Mesenchymal stem cell (in vitro differentiated cells and primary cell): ENCODE measurements around the gene MEPCE.
"Not testable (repeated sequence)": the region's sequence is repeated elsewhere in the genome, so short reads cannot be mapped to it uniquely, and the experiment has no call there.

Experiments used
- DNase-seq: peaks from one replicate; pipeline ENCODE4 v3.0.0-alpha.2; 2013
- H2AFZ ChIP-seq: one replicate; pipeline ENCODE4 v1.6.1; 2013; ENCODE audit warnings: low read depth, mild to moderate bottlenecking, control low read depth, inconsistent platforms, low read length, moderate library complexity
- H2AK5ac ChIP-seq: 2 replicates; pipeline ENCODE4 v1.6.1; 2013; ENCODE audit warnings: low read length, moderate library complexity, mild to moderate bottlenecking, inconsistent platforms; ENCODE audit not compliant: severe bottlenecking
- H2BK120ac ChIP-seq: one replicate; pipeline ENCODE4 v1.6.1; 2013; ENCODE audit warnings: low read depth, mild to moderate bottlenecking, inconsistent platforms, low read length, moderate library complexity
- H2BK12ac ChIP-seq, 2 experiments: one replicate each; pipeline ENCODE4 v1.6.1; 2013; ENCODE audit warnings: inconsistent platforms in 2 of 2, low read length in 2 of 2, mild to moderate bottlenecking in 2 of 2, moderate library complexity in 2 of 2, control low read depth in 1 of 2
- H2BK15ac ChIP-seq: one replicate; pipeline ENCODE4 v1.6.1; 2013; ENCODE audit warnings: mild to moderate bottlenecking, low read depth, inconsistent platforms; ENCODE audit not compliant: poor library complexity, severe bottlenecking
- H2BK5ac ChIP-seq: 2 replicates; pipeline ENCODE4 v1.6.1; 2013; ENCODE audit warnings: low read depth, mild to moderate bottlenecking, low read length, control low read depth, inconsistent platforms; ENCODE audit not compliant: poor library complexity, severe bottlenecking
- H3K14ac ChIP-seq, 2 experiments: one replicate each; pipeline ENCODE4 v1.6.1; 2013; ENCODE audit warnings: inconsistent platforms in 2 of 2, low read length in 2 of 2, control low read depth in 1 of 2, mild to moderate bottlenecking in 1 of 2, moderate library complexity in 1 of 2
- H3K18ac ChIP-seq, 2 experiments: one replicate each; pipeline ENCODE4 v1.6.1; 2013; ENCODE audit warnings: inconsistent platforms in 2 of 2, low read length in 2 of 2, control low read depth in 1 of 2, low read depth in 1 of 2, mild to moderate bottlenecking in 1 of 2
- H3K23ac ChIP-seq, 2 experiments: one replicate each; pipeline ENCODE4 v1.6.1; 2013; ENCODE audit warnings: inconsistent platforms in 2 of 2, low read length in 2 of 2, mild to moderate bottlenecking in 2 of 2, moderate library complexity in 2 of 2, control low read depth in 1 of 2
- H3K27ac ChIP-seq: 2 replicates; pipeline ENCODE4 v1.5.1; 2013; ENCODE audit warnings: mild to moderate bottlenecking, moderate library complexity, low read length, control low read depth, inconsistent platforms; ENCODE audit not compliant: poor library complexity, severe bottlenecking
- H3K27me3 ChIP-seq, 2 experiments: 2 replicates each; pipeline versions ENCODE4 v1.6.1 to v1.7.0; 2013; ENCODE audit warnings: low read length in 2 of 2, mild to moderate bottlenecking in 2 of 2, moderate library complexity in 2 of 2, control low read depth in 1 of 2, inconsistent platforms in 1 of 2; ENCODE audit not compliant: control insufficient read depth in 1 of 2, insufficient read depth in 1 of 2
- H3K36me3 ChIP-seq, 2 experiments: 2 replicates each; pipeline versions ENCODE4 v1.6.1 to v1.7.0; 2013; ENCODE audit warnings: low read length in 2 of 2, control low read depth in 1 of 2, inconsistent platforms in 1 of 2, low read depth in 1 of 2, mild to moderate bottlenecking in 1 of 2; ENCODE audit not compliant: insufficient read depth in 2 of 2, control insufficient read depth in 1 of 2
- H3K4ac ChIP-seq, 2 experiments: one replicate each; pipeline ENCODE4 v1.6.1; 2013; ENCODE audit warnings: inconsistent platforms in 2 of 2, low read length in 2 of 2, mild to moderate bottlenecking in 2 of 2, moderate library complexity in 2 of 2, control low read depth in 1 of 2, low read depth in 1 of 2
- H3K4me1 ChIP-seq: 2 replicates; pipeline ENCODE4 v1.6.1; 2013; ENCODE audit warnings: low read depth, low read length, control low read depth; ENCODE audit not compliant: control insufficient read depth, insufficient read depth
- H3K4me2 ChIP-seq: 2 replicates; pipeline ENCODE4 v1.6.1; 2013; ENCODE audit warnings: low read length, mild to moderate bottlenecking, inconsistent platforms; ENCODE audit not compliant: poor library complexity, severe bottlenecking
- H3K4me3 ChIP-seq, 2 experiments: 2 replicates each; pipeline versions ENCODE4 v1.5.1 to v1.7.0; 2013; ENCODE audit warnings: low read length in 2 of 2, mild to moderate bottlenecking in 2 of 2, control low read depth in 1 of 2, low read depth in 1 of 2; ENCODE audit not compliant: insufficient read depth in 1 of 2
- H3K79me1 ChIP-seq: replicated peaks from 2 replicates; pipeline ENCODE4 v1.6.1; 2013; ENCODE audit warnings: mild to moderate bottlenecking, control low read depth, low read length, inconsistent platforms; ENCODE audit not compliant: poor library complexity, severe bottlenecking
- H3K9ac ChIP-seq: 2 replicates; pipeline ENCODE4 v1.7.0; 2013; ENCODE audit warnings: mild to moderate bottlenecking, low read length, moderate library complexity
- H3K9me3 ChIP-seq: 2 replicates; pipeline ENCODE4 v1.7.0; 2013; ENCODE audit warnings: mild to moderate bottlenecking, low read length; ENCODE audit not compliant: control insufficient read depth
- H4K8ac ChIP-seq: one replicate; pipeline ENCODE4 v1.6.1; 2013; ENCODE audit warnings: inconsistent platforms, mild to moderate bottlenecking, low read length, moderate library complexity
- H4K91ac ChIP-seq: one replicate; pipeline ENCODE4 v1.6.1; 2013; ENCODE audit warnings: mild to moderate bottlenecking, low read length, inconsistent platforms
- WGBS: methylation state at CpG from one replicate; pipeline ENCODE4 v1.1.7; 2013; ENCODE audit warnings: mixed read lengths; 5-methylcytosine and 5-hydroxymethylcytosine counted together

The MEPCE gene

DNA sequence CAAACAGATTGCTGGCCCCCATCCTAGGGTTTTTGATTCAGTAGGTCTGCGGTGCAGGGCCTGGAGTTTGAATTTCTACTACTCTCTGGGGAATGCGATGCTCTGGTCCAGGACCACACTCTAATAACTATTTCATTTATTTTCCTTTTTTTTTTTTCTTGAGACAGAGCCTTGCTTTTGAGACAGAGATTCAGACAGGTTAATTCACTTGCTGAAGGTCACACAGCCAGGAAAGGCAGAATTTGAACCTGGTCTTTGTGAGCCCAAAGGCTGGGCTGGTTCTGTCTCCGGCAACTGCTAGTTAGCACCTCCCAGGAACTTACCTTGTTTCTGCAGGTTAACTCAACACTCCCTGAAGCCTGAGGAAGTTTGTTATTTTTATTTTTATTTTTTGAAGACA, 22.9 kb downstream of the MEPCE start:
- no peak overlapping the region for H4K8ac ChIP-seq
- H2AK5ac ChIP-seq, result no peak overlapping the region
- H3K27ac ChIP-seq, result no peak overlapping the region
- H2BK120ac ChIP-seq, result no peak overlapping the region
- H3K4me1 ChIP-seq, result peaks cover 9% of the 10 kb centered on the region
- H3K4ac ChIP-seq, result no peak overlapping the region
- H3K4me2 ChIP-seq, result no peak overlapping the region
- H3K4me3 ChIP-seq, result no peak overlapping the region
- H3K9ac ChIP-seq, result no peak overlapping the region
- 97% methylated on average over 3 of the region's 3 CpGs for WGBS
- no peak overlapping the region for H2BK5ac ChIP-seq
- H3K9me3 ChIP-seq, result no peaks in the 10 kb centered on the region
- no peaks in the 10 kb centered on the region for H3K27me3 ChIP-seq
- H3K79me1 ChIP-seq, result no peaks in the 10 kb centered on the region
- DNase-seq, result no peak
- H2BK15ac ChIP-seq, result no peak overlapping the region
- H2AFZ ChIP-seq, result no peak overlapping the region
- H2BK12ac ChIP-seq, result no peak overlapping the region
- H3K14ac ChIP-seq, result no peak overlapping the region
- no peak overlapping the region for H3K18ac ChIP-seq
- no peak overlapping the region for H3K23ac ChIP-seq
- H4K91ac ChIP-seq, result no peak overlapping the region
- H3K36me3 ChIP-seq, result peaks cover 7 to 9% of the 10 kb centered on the region in 2 experiments

- H4K8ac ChIP-seq, H2AK5ac ChIP-seq, H3K27ac ChIP-seq, H3K4me3 ChIP-seq, H2BK15ac ChIP-seq, H3K79me1 ChIP-seq, H3K9ac ChIP-seq, H3K4ac ChIP-seq, DNase-seq, H2BK12ac ChIP-seq, H3K23ac ChIP-seq, H4K91ac ChIP-seq, H2BK120ac ChIP-seq, H2AFZ ChIP-seq, H3K9me3 ChIP-seq, H3K4me1 ChIP-seq, H2BK5ac ChIP-seq, H3K27me3 ChIP-seq, H3K18ac ChIP-seq, H3K4me2 ChIP-seq, H3K14ac ChIP-seq: not testable (repeated sequence)
- peaks cover 7 to 16% of the 10 kb centered on the region in 2 experiments for H3K36me3 ChIP-seq
- WGBS, result 98% methylated on average over 8 of the region's 8 CpGs
Measured at GRCh38 chr7:100453854-100454253, 24.2 kb downstream of the MEPCE start.

- Histone ChIP-seq H2BK5ac (no peak overlapping the region), H3K79me1 (no peaks in the 10 kb centered on the region), H3K4ac (no peak overlapping the region), H3K18ac (no peak overlapping the region), H3K4me1 (peaks cover 8% of the 10 kb centered on the region), H3K27ac (no peak overlapping the region), H2BK15ac (no peak overlapping the region), H3K4me2 (no peak overlapping the region), H3K23ac (no peak overlapping the region), H3K4me3 (no peak overlapping the region), H3K27me3 (no peaks in the 10 kb centered on the region), H4K8ac (no peak overlapping the region), H3K36me3 (peaks cover 7 to 22% of the 10 kb centered on the region in 2 experiments), H4K91ac (no peak overlapping the region), H3K9ac (no peak overlapping the region), H3K9me3 (no peaks in the 10 kb centered on the region), H3K14ac (no peak overlapping the region), H2BK12ac (no peak overlapping the region), H2AFZ (no peak overlapping the region), H2BK120ac (no peak overlapping the region), H2AK5ac (no peak overlapping the region)
- WGBS, result 96% methylated on average over 3 of the region's 3 CpGs
- DNase-seq, result no peak
Measured at GRCh38 chr7:100455206-100455605, 25.6 kb downstream of the MEPCE start.

- Histone ChIP-seq H2BK120ac (no peak overlapping the region), H3K27ac (no peak overlapping the region), H3K36me3 (peaks cover 15 to 34% of the 10 kb centered on the region in 2 experiments), H3K9me3 (no peaks in the 10 kb centered on the region), H3K4ac (no peak overlapping the region), H3K18ac (no peak overlapping the region), H2BK12ac (no peak overlapping the region), H3K4me2 (no peak overlapping the region), H3K23ac (no peak overlapping the region), H2AFZ (no peak overlapping the region), H3K9ac (no peak overlapping the region), H3K27me3 (no peaks in the 10 kb centered on the region), H3K79me1 (no peaks in the 10 kb centered on the region), H3K14ac (no peak overlapping the region), H2BK15ac (no peak overlapping the region), H2AK5ac (no peak overlapping the region), H3K4me3 (no peak overlapping the region), H4K91ac (no peak overlapping the region), H2BK5ac (no peak overlapping the region), H4K8ac (no peak overlapping the region), H3K4me1 (peaks cover 2% of the 10 kb centered on the region)
- DNase-seq, result no peak
- 89% methylated on average over 12 of the region's 14 CpGs for WGBS
Measured at GRCh38 chr7:100456562-100456961, 26.9 kb downstream of the MEPCE start.
